Activated CD4-positive, alpha-beta T cell treated with anti-CD3 and anti-CD28 coated beads, Interleukin-2, amount 50 U/mL, for 24 hours (primary cell): ENCODE measurements around the gene R3HDML.

Experiments
- DNase-seq, 2 donors: peaks; one replicate each; pipeline ENCODE4 v3.0.0-alpha.2; 2020; ENCODE audit warnings: low read depth in 1 of 2, low spot score in 1 of 2

Gene R3HDML

DNA sequence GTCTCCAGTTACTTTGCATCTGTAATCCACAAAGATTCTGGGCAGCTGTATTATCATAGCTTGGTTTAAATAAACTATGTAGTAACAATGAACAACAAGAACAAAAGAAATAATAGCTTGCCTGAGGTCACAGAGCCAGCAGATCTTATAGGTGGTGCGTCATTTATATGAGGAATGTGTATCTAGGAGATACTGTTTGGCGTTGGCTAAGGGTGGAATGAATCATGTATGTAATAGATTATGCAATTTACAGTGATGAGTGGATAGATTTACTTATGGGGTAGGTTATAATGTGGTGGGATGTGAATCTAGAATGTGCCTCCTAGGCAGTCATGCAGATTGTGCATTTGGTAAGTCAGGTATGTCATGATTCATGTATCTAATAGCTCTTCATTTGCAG lies 61.5 kb downstream of the R3HDML start:
- DNase-seq, result no peak

DNA sequence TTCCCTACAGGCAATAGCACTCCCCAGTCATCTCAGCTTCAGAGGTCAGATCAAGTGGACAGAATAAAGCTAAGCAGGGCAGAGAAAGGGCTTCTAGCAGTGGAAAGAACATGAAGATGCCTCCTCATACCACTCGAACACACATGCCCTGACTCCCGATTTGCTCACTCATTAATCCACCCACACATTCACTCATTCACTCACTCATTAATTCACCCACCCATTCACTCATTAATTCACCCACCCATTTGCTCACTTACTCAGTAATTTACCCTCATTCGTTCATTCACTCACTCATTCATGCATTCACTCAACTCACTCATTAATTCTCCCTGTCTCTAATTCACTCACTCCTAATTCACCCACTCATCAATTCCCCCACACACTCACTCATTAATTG lies 62.6 kb downstream of the R3HDML start:
- no peak for DNase-seq

DNA sequence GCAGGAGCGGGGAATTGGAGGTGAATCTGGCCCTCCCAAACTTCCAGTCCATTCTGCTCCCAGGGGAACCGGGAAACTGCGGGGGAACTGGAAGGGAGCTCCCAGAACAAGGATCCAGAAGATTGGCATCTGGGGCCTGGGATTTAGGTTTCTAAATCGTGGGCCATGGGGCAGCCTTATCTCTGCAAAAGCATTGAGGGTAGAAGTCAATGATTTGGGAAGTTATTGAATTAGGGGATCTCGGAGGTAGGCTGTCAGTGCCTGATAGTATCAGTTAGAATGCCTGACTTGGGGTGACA lies 63.8 kb downstream of the R3HDML start:
- DNase-seq, result no peak
